Subcutaneous adipose tissue (tissue), 4 donors: Measurements from ENCODE around the gene KCNK13. TPM values are rescaled to one million over a fixed set of nuclear protein-coding genes. Genes with fewer than 3 reads are reported as not detected.

Source experiments
- CTCF ChIP-seq: fragments of 450-650 bp; IDR thresholded peaks from one replicate; pipeline ENCODE4 v1.5.1; 2016; ENCODE audit warnings: low read depth, mild to moderate bottlenecking, control low read depth, antibody characterized with exemption, moderate library complexity
- total RNA-seq, 4 donors: library from RNA; depleted of rRNA; stranded (reverse); fragments of >200 nt; gene quantifications; one replicate each; pipeline ENCODE4 v1.1.0, GENCODE V29; 2016

KCNK13 gene
- 1 to 10 TPM in 1 of 4 donors, under 1 TPM in 1, not detected in 2; 0.44 to 7.0 TPM for total RNA-seq

GRCh38 chr14:90061685-90062126, at the start of gene KCNK13:
TSS of gene KCNK13 (plus strand) at chr14:90061994. CDS start at chr14:90062206, 212 bp downstream.
- TF ChIP-seq CTCF, result no peak

- TF ChIP-seq CTCF, result no peak
Observed at GRCh38 chr14:90017371-90017770, 44.4 kb upstream of the KCNK13 start.

DNA sequence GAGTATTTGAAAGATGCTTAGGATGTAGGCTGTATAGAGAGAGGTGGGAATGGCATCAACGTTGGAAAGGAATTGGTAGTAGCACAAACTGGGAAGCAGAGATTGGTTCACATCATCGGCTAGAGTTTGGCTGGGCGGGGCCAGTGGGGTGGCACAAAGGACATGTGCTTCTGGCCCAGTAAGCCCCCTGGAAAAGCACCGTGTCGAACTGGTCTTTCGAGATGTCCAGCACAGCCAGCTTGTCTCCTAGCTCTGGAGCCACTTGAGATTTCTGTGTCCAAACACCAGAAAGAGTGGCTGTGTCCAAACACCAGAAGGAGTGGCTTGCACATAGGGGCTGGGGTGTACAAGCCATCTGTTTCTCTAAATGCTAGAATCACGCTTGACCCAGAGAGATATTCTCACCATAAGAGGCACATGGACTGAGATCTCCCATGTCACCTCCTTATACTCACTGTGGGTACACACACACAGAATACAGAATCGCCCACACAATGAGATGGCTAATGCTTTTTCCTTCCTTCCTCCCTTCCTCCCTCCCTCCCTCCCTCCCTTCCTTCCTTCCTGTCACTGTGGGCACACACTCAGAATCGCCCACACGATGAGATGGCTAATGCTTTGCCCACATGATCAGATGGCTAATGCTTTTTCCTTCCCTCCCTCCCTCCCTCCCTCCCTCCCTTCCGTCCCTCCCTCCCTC, 41.8 kb upstream of the KCNK13 start:
- no peak for TF ChIP-seq CTCF

- no peak for TF ChIP-seq CTCF
Observed at GRCh38 chr14:90023176-90023896, 38.5 kb upstream of the KCNK13 start.

DNA sequence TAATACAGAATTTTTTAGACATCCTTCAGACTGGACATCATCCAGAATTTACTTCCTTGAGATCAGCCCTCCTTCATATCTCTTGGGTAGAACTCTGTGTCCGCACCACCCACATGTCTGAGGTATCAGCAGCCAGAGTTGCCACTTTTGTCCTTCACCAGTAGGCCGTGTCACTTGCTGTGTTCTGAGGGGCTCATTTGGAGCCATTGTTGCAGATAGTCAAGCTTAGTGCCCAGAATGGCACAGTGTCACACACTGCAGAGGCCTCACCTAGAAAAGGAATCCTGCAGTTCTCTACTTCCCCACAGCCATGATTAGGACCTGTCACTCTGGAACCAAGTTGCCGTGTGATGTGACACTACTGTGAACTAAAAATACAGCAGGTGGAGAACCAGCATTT, 36.9 kb upstream of the KCNK13 start:
- no peak for TF ChIP-seq CTCF

DNA sequence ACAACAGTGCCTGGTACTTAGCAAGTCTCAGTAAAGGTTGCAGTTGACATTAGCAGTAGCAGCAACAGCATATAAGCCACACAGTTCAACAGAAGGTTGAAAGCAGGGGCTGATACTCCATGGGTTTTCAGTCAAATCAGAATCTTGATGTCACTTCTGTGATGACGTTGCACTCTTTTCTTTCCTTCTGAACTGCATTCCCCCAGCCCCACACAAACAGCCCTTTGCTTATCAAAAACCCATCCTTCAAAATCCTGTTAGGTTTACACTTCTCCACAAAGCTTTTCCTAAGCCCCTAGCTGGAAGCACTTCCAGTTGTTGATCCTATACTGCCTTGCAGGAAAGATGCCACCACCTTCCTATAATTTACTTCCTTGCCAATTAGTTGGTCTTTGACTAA, 34.0 kb upstream of the KCNK13 start:
- no peak for TF ChIP-seq CTCF

- no peak for TF ChIP-seq CTCF
Observed at GRCh38 chr14:90034156-90034555, 27.6 kb upstream of the KCNK13 start.
